IPS-20b (cell line): Measurements from ENCODE around the gene HMG20A.

Source experiments
- H3K27ac ChIP-seq: one replicate; pipeline ENCODE4 v1.5.1; 2013; ENCODE audit warnings: low read length
- H3K27me3 ChIP-seq: 2 replicates; pipeline ENCODE4 v1.6.1; 2013; ENCODE audit warnings: mild to moderate bottlenecking, low read length, inconsistent platforms; ENCODE audit not compliant: insufficient read depth
- H3K36me3 ChIP-seq: 2 replicates; pipeline ENCODE4 v1.6.1; 2013; ENCODE audit warnings: low read depth, mild to moderate bottlenecking, inconsistent platforms, low read length, moderate library complexity; ENCODE audit not compliant: insufficient read depth
- H3K4me1 ChIP-seq: 2 replicates; pipeline ENCODE4 v1.6.1; 2013; ENCODE audit warnings: mild to moderate bottlenecking, control low read depth, inconsistent platforms, low read length, moderate library complexity; ENCODE audit not compliant: insufficient read depth
- H3K4me3 ChIP-seq: 2 replicates; pipeline ENCODE4 v1.5.1; 2013; ENCODE audit warnings: mild to moderate bottlenecking, low read length, inconsistent platforms
- H3K9ac ChIP-seq: 2 replicates; pipeline ENCODE4 v1.6.1; 2013; ENCODE audit warnings: low read depth, mild to moderate bottlenecking, inconsistent platforms, low read length, moderate library complexity
- H3K9me3 ChIP-seq: 2 replicates; pipeline ENCODE4 v1.6.1; 2013; ENCODE audit warnings: mild to moderate bottlenecking, low read depth, low read length, inconsistent platforms; ENCODE audit not compliant: insufficient read depth

HMG20A gene

GRCh38 chr15:77417602-77418001 is 3.1 kb upstream of the HMG20A start:
- H3K9me3 ChIP-seq: no peaks in the 10 kb centered on the region
- peaks cover 26% of the 10 kb centered on the region for H3K4me1 ChIP-seq
- 0 out of 2 replicates have a peak, but pooled peaks cover 9% of the 10 kb centered on the region for H3K27me3 ChIP-seq
- H3K27ac ChIP-seq: no peak overlapping the region
- no peak overlapping the region; the same call in 1 of the 2 replicates for H3K4me3 ChIP-seq
- H3K36me3 ChIP-seq: no peaks in the 10 kb centered on the region
- no peak overlapping the region for H3K9ac ChIP-seq

GRCh38 chr15:77418391-77418965 is 2.2 kb upstream of the HMG20A start:
- Histone ChIP-seq H3K4me3 (peak overlapping the region; percentile 89), H3K36me3 (no peaks in the 10 kb centered on the region), H3K27me3 (0 out of 2 replicates have a peak, but pooled peaks cover 9% of the 10 kb centered on the region), H3K4me1 (peaks cover 26% of the 10 kb centered on the region), H3K27ac (no peak overlapping the region), H3K9ac (peak overlapping the region; percentile 77; the same call in 1 of the 2 replicates), H3K9me3 (no peaks in the 10 kb centered on the region)

DNA sequence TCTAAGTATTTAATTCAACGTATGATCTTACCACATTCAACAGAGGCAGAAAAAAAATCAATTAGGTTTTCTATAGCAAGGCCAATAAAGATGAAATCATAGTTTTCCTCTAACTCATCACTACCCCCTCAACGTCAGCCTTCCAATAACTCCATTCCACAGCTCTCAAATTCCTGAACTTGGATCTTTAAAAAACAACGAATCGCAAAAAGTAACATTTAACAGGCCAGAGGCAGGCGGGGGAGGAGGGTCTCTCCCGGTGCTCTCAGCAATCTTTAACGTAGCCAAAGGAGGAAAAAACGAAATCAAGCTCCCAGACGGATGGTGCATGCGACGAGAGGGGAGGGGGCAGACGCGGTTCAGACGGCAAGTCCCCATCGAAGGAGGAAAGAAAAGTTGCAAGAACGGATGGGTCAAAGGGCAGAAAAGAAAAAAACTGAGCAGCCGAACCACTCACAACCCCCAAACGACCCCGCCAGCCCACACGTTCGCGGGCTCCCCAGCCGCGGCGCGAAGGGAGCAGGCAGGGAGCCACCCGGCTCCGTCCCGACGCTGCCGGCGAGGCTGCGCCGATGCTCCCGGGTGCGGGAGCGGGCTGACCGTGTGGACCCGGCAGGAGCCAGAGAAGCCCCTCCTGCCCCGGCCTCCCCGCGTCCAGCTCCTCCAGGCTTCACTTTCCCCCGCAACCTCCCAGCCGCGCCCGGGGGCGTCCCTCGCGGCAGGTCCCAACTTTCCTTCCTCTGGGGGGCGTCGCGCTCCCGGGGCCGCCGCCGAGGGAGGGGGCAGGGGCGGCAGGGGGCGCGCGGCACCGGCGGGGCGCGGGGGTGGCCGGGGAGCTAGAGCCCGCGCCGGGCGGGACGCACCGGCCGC is 1.5 kb upstream of the HMG20A start:
- H3K9ac ChIP-seq: peak overlapping the region; percentile 77
- no peaks in the 10 kb centered on the region for H3K36me3 ChIP-seq
- H3K27me3 ChIP-seq: 0 out of 2 replicates have a peak, but pooled peaks cover 9% of the 10 kb centered on the region
- H3K4me1 ChIP-seq: peaks cover 31% of the 10 kb centered on the region
- H3K27ac ChIP-seq: no peak overlapping the region
- H3K4me3 ChIP-seq: peak overlapping the region; percentile 89
- no peaks in the 10 kb centered on the region for H3K9me3 ChIP-seq

- H3K4me3 ChIP-seq: peak within 1 kb of the TSS; percentile 89
- H3K27ac ChIP-seq: peak within 1 kb of the TSS; percentile 80
- H3K9ac ChIP-seq: peak within 1 kb of the TSS; percentile 89
- peaks cover 33% of the 10 kb centered on the region for H3K4me1 ChIP-seq
- no peaks in the 10 kb centered on the region for H3K36me3 ChIP-seq
- 0 out of 2 replicates have a peak, but pooled peaks cover 9% of the 10 kb centered on the region for H3K27me3 ChIP-seq
- H3K9me3 ChIP-seq: no peaks in the 10 kb centered on the region
Observed at GRCh38 chr15:77419836-77420609, 665 bp upstream of the HMG20A start, which contains the start of gene PEAK1. TSS of gene PEAK1 (minus strand) at chr15:77420104. CDS start at chr15:77181926, 238,178 bp downstream.

GRCh38 chr15:77421370-77421700 is 647 bp downstream of the HMG20A start:
- H3K27me3 ChIP-seq: 0 out of 2 replicates have a peak, but pooled peaks cover 9% of the 10 kb centered on the region
- H3K4me1 ChIP-seq: peaks cover 25% of the 10 kb centered on the region
- no peaks in the 10 kb centered on the region for H3K9me3 ChIP-seq
- H3K4me3 ChIP-seq: peak overlapping the region; percentile 80
- peak overlapping the region; percentile 89; the same call in 1 of the 2 replicates for H3K9ac ChIP-seq
- H3K36me3 ChIP-seq: no peaks in the 10 kb centered on the region
- peak overlapping the region; percentile 80 for H3K27ac ChIP-seq

DNA sequence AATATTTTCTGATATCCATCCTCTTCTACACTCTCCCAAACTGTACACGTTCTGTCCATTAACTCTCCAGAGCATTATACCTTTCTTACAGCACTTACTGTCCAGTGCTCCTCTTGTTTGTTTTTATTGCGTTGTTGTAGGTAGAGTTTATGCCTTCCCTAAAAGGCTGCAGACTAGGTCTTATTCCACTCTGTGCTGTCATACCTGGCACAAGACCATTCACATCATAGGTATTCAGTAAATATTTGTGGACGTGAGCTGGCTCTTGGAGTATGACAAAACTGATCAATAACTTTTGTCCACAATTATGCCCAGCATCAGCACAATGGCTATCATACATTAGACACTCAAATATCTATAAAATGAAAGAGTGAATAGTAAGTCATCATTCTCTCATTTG is 4.4 kb downstream of the HMG20A start:
- no peak overlapping the region for H3K27ac ChIP-seq
- peaks cover 7% of the 10 kb centered on the region; the same call in 1 of the 2 replicates for H3K4me1 ChIP-seq
- H3K27me3 ChIP-seq: no peaks in the 10 kb centered on the region
- H3K9me3 ChIP-seq: no peaks in the 10 kb centered on the region
- H3K36me3 ChIP-seq: no peaks in the 10 kb centered on the region
- no peak overlapping the region for H3K4me3 ChIP-seq
- no peak overlapping the region for H3K9ac ChIP-seq

DNA sequence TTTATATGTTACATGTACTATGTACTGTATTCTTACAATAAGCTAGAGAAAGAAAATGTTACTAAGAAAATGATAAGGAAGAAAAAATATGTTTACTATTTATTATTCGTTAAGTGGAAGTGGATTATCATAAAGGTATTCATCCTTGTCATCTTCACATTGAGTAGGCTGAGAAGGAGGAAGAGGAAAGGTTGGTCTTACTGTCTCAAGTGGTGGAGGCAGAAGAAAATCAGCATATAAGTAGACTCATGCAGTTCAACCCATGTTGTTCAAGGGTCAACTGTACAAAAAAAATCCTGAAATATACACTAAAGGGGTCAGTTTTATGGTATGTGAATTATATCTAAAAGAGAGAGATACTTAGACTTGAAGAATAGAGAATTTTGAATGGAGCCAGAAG is 5.7 kb downstream of the HMG20A start:
- Histone ChIP-seq H3K36me3 (no peaks in the 10 kb centered on the region), H3K27ac (no peak overlapping the region), H3K9me3 (no peaks in the 10 kb centered on the region), H3K27me3 (no peaks in the 10 kb centered on the region), H3K4me3 (no peak overlapping the region), H3K9ac (no peak overlapping the region), H3K4me1 (peaks cover 7% of the 10 kb centered on the region; the same call in 1 of the 2 replicates)

- no peaks in the 10 kb centered on the region for H3K9me3 ChIP-seq
- no peak overlapping the region for H3K27ac ChIP-seq
- no peak overlapping the region for H3K9ac ChIP-seq
- no peaks in the 10 kb centered on the region for H3K27me3 ChIP-seq
- no peak overlapping the region for H3K4me3 ChIP-seq
- H3K36me3 ChIP-seq: no peaks in the 10 kb centered on the region
- peaks cover 7% of the 10 kb centered on the region; the same call in 1 of the 2 replicates for H3K4me1 ChIP-seq
Observed at GRCh38 chr15:77426871-77427270, 6.2 kb downstream of the HMG20A start.

DNA sequence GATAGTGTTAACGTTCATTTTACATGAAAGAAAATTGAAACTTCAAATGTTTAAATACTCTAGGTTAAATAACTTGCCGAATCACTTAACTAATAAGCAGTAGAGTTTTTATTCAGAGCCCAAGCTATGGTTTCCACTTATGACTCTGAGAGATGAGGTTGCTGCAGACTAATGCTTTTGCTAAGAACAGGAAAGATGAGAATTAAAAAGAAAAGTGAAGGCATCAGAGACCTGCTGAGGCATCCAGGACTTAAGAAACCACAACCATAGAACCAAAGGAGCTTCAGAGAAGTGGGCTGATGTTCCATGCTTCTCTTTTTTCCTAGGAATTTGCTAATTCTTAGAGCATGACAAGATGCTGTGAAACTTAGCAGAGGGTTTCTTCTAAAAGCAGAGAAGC is 9.5 kb downstream of the HMG20A start:
- Histone ChIP-seq H3K27ac (no peak overlapping the region), H3K4me1 (no peaks in the 10 kb centered on the region), H3K4me3 (no peak overlapping the region), H3K27me3 (no peaks in the 10 kb centered on the region), H3K9me3 (no peaks in the 10 kb centered on the region), H3K36me3 (no peaks in the 10 kb centered on the region), H3K9ac (no peak overlapping the region)

GRCh38 chr15:77430652-77431051 is 10.0 kb downstream of the HMG20A start:
- H3K4me1 ChIP-seq: no peaks in the 10 kb centered on the region
- no peaks in the 10 kb centered on the region for H3K27me3 ChIP-seq
- H3K36me3 ChIP-seq: no peaks in the 10 kb centered on the region
- no peak overlapping the region for H3K4me3 ChIP-seq
- H3K27ac ChIP-seq: no peak overlapping the region
- no peaks in the 10 kb centered on the region for H3K9me3 ChIP-seq
- no peak overlapping the region for H3K9ac ChIP-seq

DNA sequence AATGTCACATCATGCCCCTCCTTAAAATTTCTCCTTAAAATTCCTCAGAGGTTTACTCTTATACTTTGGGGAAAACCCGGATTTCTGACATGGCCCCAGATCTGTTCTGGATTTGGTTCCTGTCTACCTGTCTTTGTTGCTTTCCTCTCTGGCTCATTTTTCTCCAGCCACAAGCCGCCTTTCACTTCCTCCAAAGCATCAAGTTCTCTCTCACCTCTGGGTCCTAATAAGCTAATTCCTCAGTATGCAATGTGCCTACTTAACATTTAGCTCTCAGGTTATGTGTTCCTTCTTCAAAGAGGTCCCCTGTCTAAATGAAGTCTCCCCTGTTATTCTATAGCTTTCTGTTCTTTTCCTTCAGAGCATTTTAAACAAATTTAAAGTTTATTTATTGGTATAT is 16.1 kb downstream of the HMG20A start:
- H3K36me3 ChIP-seq: no peaks in the 10 kb centered on the region
- no peak overlapping the region for H3K9ac ChIP-seq
- H3K4me1 ChIP-seq: no peaks in the 10 kb centered on the region
- no peak overlapping the region for H3K4me3 ChIP-seq
- no peaks in the 10 kb centered on the region for H3K27me3 ChIP-seq
- H3K27ac ChIP-seq: no peak overlapping the region
- H3K9me3 ChIP-seq: no peaks in the 10 kb centered on the region
